Measurements from ENCODE around the gene POLG2.

- no peak for TF ChIP-seq CTCF (IDR thresholded peaks at IDR 0.05)
- no peak for TF ChIP-seq POLR2A (IDR thresholded peaks at IDR 0.05)
Measured at GRCh38 chr17:64443086-64443760, 53.6 kb downstream of the POLG2 start.

Measured in thyroid gland (tissue), 4 donors.